GM12878 (cell line): ENCODE data around the gene RAD18. TPM values are rescaled to one million over a fixed set of nuclear protein-coding genes. Genes with fewer than 3 reads are reported as not detected.

Experiments used
- ATAC-seq: fragments of 200-7000 bp; cut with Tn5 transposase; 3 replicates; pipeline ENCODE4 v1.9.1; 2020; ENCODE audit warnings: mild to moderate bottlenecking, moderate library complexity
- BruUV-seq: library from RNA; stranded (reverse); fragments of 400-500 nt; replicated peaks from 2 replicates; lab custom pipeline; 2021; lab: Mats Ljungman, UMichigan
- CTCF ChIA-PET: fragments of 300-600 bp; sonication (Branson Sonifier 250); formaldehyde crosslinking; extraction: SDS; loops from one replicate; lab custom pipeline; 2021; ENCODE audit warnings: inconsistent platforms; lab: Yijun Ruan, JAX
- POLR2A ChIA-PET: fragments of 350-600 bp; formaldehyde crosslinking; extraction: SDS; loops from one replicate; lab custom pipeline; 2021; ENCODE audit warnings: inconsistent platforms; lab: Charles Lee
- RAD21 ChIA-PET: fragments of 300-600 bp; sonication (Branson Sonifier 250); formaldehyde crosslinking; loops from one replicate; lab custom pipeline; 2023; ENCODE audit warnings: antibody characterized with exemption; ENCODE audit not compliant: unreplicated experiment; lab: Charles Lee
- SMC1A ChIA-PET: fragments of 300-600 bp; sonication (Branson Sonifier 250); formaldehyde crosslinking; loops from one replicate; lab custom pipeline; 2023; ENCODE audit not compliant: unreplicated experiment, uncharacterized antibody; lab: Charles Lee
- DNase-seq: peaks from one replicate; pipeline ENCODE4 v3.0.0-alpha.2; 2011; ENCODE audit warnings: low read depth, low spot score
- FAIRE-seq: peaks from 3 replicates; lab custom pipeline; 2011; peaks lifted over from hg19 to GRCh38; lab: Jason Lieb, UNC
- H2AFZ ChIP-seq: 2 replicates; pipeline ENCODE4 v1.6.0; 2011; ENCODE audit warnings: low read depth, low read length, control low read depth; ENCODE audit not compliant: control insufficient read depth
- H3K27ac ChIP-seq: 2 replicates; pipeline ENCODE4 v1.5.1; 2011; ENCODE audit warnings: control low read depth; ENCODE audit not compliant: control insufficient read depth, insufficient read depth
- H3K27me3 ChIP-seq, 2 experiments: replicated peaks in 1 of 2; 2 replicates each; pipeline versions ENCODE4 v1.6.0 to v1.6.1; 2011; ENCODE audit warnings: low read length in 1 of 2; ENCODE audit not compliant: control insufficient read depth in 2 of 2, insufficient read depth in 2 of 2
- H3K36me3 ChIP-seq, 2 experiments: 2 replicates each; pipeline ENCODE4 v1.5.1; 2011; ENCODE audit warnings: low read length in 1 of 2; ENCODE audit not compliant: control insufficient read depth in 2 of 2, insufficient read depth in 2 of 2
- H3K4me1 ChIP-seq: 2 replicates; pipeline ENCODE4 v1.6.1; 2011; ENCODE audit warnings: mild to moderate bottlenecking, low read length, moderate library complexity, mixed read lengths; ENCODE audit not compliant: control insufficient read depth, insufficient read depth
- H3K4me2 ChIP-seq: 2 replicates; pipeline ENCODE4 v1.6.0; 2011; ENCODE audit warnings: control low read depth; ENCODE audit not compliant: control insufficient read depth, insufficient read depth
- H3K4me3 ChIP-seq: fragments of 200-600 bp; sonication (generic); 2 replicates; pipeline ENCODE4 v1.5.1; 2016
- H3K79me2 ChIP-seq: 2 replicates; pipeline ENCODE4 v1.6.0; 2011; ENCODE audit warnings: low read length; ENCODE audit not compliant: control insufficient read depth, insufficient read depth
- H3K9ac ChIP-seq: 2 replicates; pipeline ENCODE4 v1.8.0; 2011; ENCODE audit warnings: low read length, control low read depth, mixed read lengths; ENCODE audit not compliant: control insufficient read depth, insufficient read depth
- H3K9me3 ChIP-seq: replicated peaks from 3 replicates; pipeline ENCODE4 v1.5.1; 2011; ENCODE audit warnings: mild to moderate bottlenecking, low read length; ENCODE audit not compliant: control insufficient read depth, insufficient read depth
- H4K20me1 ChIP-seq: 2 replicates; pipeline ENCODE4 v1.6.0; 2011; ENCODE audit not compliant: control insufficient read depth, insufficient read depth
- BCL11A ChIP-seq: IDR thresholded peaks from 2 replicates; pipeline ENCODE4 v1.6.1; 2011; ENCODE audit warnings: low read depth, low read length
- EZH2 ChIP-seq: IDR thresholded peaks from 2 replicates; pipeline ENCODE4 v1.6.1; 2012; ENCODE audit warnings: low read depth, mild to moderate bottlenecking, control low read depth, inconsistent platforms, low read length, borderline replicate concordance; ENCODE audit not compliant: control insufficient read depth
- MYB ChIP-seq: fragments of 150-350 bp; IDR thresholded peaks from 2 replicates; pipeline ENCODE4 v1.6.1; 2014; ENCODE audit warnings: mild to moderate bottlenecking, low read depth, low read length, borderline replicate concordance
- NR2C1 ChIP-seq: fragments of 450-650 bp; IDR thresholded peaks from 2 replicates; pipeline ENCODE4 v1.6.1; 2017; ENCODE audit warnings: antibody characterized with exemption, mild to moderate bottlenecking, moderate library complexity
- PAX5 ChIP-seq: IDR thresholded peaks from 2 replicates; pipeline ENCODE4 v1.6.1; 2011; ENCODE audit warnings: low read depth, low read length, borderline replicate concordance
- POU2F2 ChIP-seq: IDR thresholded peaks from 3 replicates; pipeline ENCODE4 v1.6.1; 2011; ENCODE audit warnings: low read depth, mild to moderate bottlenecking, low read length, borderline replicate concordance
- USF1 ChIP-seq: IDR thresholded peaks from 2 replicates; pipeline ENCODE4 v1.6.1; 2011; ENCODE audit warnings: borderline replicate concordance, low read depth, mild to moderate bottlenecking, moderate library complexity, mixed read lengths, low read length; ENCODE audit not compliant: insufficient read depth; ENCODE audit errors: extremely low read length
- ZBTB11 ChIP-seq: fragments of 450-650 bp; formaldehyde crosslinking; IDR thresholded peaks from 2 replicates; pipeline ENCODE4 v1.5.0; 2022; ENCODE audit warnings: mild to moderate bottlenecking, missing genetic modification characterization
- WGBS: methylation state at CpG from one replicate; pipeline ENCODE4 v1.1.6; 2016; ENCODE audit warnings: low lambda C conversion rate; ENCODE audit not compliant: insufficient replicate concordance, insufficient coverage; ENCODE audit errors: missing lambda C conversion rate; 5-methylcytosine and 5-hydroxymethylcytosine counted together
- in situ Hi-C: fragments of 300-500 bp; cut with MboI; formaldehyde crosslinking; loops from 9 replicates; pipeline ENCODE4 v1.14.3; 2018; ENCODE audit warnings: mixed read lengths
- intact Hi-C: fragments of 100-400 bp; cut with micrococcal nuclease; formaldehyde crosslinking; loops from one replicate; pipeline ENCODE4 v1.14.2; 2022; ENCODE audit not compliant: unreplicated experiment
- polyA plus RNA-seq, 11 experiments: library from polyadenylated mRNA; depleted of rRNA in 4 of 11; unstranded in 6 of 11; stranded (reverse) in 5 of 11; fragments of >200 nt; fragmentation: Nextera tagmentation in 4 of 11; fragmentation: Illumina TruSeq in 1 of 11; extraction: Ambion mirVana in 4 of 11; extraction: Trizol in 1 of 11; gene quantifications; 1 replicate in 1 of 11; 2 replicates in 10 of 11; pipeline versions ENCODE4 v1.2.1 to v1.2.3, GENCODE V29; 2011 to 2016; ENCODE audit warnings: inconsistent platforms in 2 of 11, missing spikeins in 2 of 11, low read depth in 1 of 11
- total RNA-seq, 4 experiments: library from RNA; depleted of rRNA in 3 of 4; stranded (reverse); fragments of >200 nt in 3 of 4; fragmentation: Illumina TruSeq in 1 of 4; extraction: Trizol in 1 of 4; gene quantifications; 2 replicates each; pipeline versions ENCODE4 v1.2.1 to v1.2.3, GENCODE V29; 2013 to 2021
- TF ChIP-seq, protein P1 (sequence below): fragments of 450-650 bp; IDR thresholded peaks from 2 replicates; pipeline ENCODE4 v1.6.1; 2017; ENCODE audit warnings: mild to moderate bottlenecking, moderate library complexity
- TF ChIP-seq, protein P2 (sequence below): fragments of 450-650 bp; formaldehyde crosslinking; IDR thresholded peaks from 2 replicates; pipeline ENCODE4 v1.4.0; 2020; ENCODE audit warnings: mild to moderate bottlenecking, moderate library complexity

The RAD18 gene
- total and polyA plus RNA-seq, 10 of the 15 experiments (the other 5 are each of a cell fraction or from before 2014, with no cell fraction given) = 8.7 to 38.6 (median 19.2) TPM

DNA sequence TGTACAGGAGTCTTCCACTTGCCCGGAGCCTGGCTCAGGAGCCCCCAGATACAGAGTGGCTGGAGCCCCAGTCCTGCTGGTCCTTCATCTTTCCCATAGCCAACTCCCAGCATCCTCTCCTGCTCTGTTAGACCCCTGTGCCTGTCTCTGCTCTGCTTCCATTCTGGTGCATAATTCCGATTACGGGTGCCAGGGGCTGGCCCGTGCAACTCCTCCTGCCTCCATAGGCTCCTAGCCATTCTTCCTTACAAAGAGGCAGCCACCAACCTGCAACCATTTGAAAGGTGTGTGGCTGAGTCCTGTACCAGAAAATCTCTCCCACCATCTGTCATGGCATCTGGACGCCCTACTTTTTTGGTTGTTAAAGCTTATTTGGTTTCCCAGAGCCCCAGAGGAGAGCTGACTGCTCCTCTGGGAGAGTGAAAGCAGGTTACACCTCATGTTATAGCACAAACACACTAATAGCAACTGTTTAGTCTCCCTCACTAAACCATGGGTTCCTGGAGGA lies 5.2 kb upstream of the RAD18 start:
- DNase-seq (no peak), FAIRE-seq (no peak), ATAC-seq (no peak)
- Histone ChIP-seq H3K36me3 (no peaks in the 10 kb centered on the region), H2AFZ (no peak overlapping the region), H3K4me3 (no peak overlapping the region), H3K4me2 (no peak overlapping the region), H4K20me1 (no peaks in the 10 kb centered on the region), H3K4me1 (no peaks in the 10 kb centered on the region), H3K27ac (no peak overlapping the region), H3K9me3 (no peaks in the 10 kb centered on the region), H3K9ac (no peak overlapping the region), H3K79me2 (no peaks in the 10 kb centered on the region), H3K27me3 (no peaks in the 10 kb centered on the region)
- BruUV-seq = no TSS peak
- ChIA-PET RAD21 (interaction anchor here (1.4 kb wide), 1 partner anchor 334 kb away, joined by 3 read pairs; no protein-coding TSS in a partner anchor), CTCF (interaction anchor here (1.5 to 2.7 kb wide), 4 partner anchors 29 to 334 kb away, joined by 5 to 13 read pairs (median 8); no protein-coding TSS in a partner anchor), POLR2A (no interaction called here), SMC1A (interaction anchor here (1.0 to 2.9 kb wide), 3 partner anchors 20 to 395 kb away, joined by 3 to 25 read pairs (median 3); partner anchors contain the start of gene THUMPD3)
- intact Hi-C loops = no loop called here
- in situ Hi-C loops = no loop called here
- WGBS = 47% methylated on average over 5 of the region's 5 CpGs
- TF ChIP-seq ZBTB11 = no peak
- TF ChIP-seq MYB = no peak
- TF ChIP-seq BCL11A = no peak
- TF ChIP-seq, protein P1, sequence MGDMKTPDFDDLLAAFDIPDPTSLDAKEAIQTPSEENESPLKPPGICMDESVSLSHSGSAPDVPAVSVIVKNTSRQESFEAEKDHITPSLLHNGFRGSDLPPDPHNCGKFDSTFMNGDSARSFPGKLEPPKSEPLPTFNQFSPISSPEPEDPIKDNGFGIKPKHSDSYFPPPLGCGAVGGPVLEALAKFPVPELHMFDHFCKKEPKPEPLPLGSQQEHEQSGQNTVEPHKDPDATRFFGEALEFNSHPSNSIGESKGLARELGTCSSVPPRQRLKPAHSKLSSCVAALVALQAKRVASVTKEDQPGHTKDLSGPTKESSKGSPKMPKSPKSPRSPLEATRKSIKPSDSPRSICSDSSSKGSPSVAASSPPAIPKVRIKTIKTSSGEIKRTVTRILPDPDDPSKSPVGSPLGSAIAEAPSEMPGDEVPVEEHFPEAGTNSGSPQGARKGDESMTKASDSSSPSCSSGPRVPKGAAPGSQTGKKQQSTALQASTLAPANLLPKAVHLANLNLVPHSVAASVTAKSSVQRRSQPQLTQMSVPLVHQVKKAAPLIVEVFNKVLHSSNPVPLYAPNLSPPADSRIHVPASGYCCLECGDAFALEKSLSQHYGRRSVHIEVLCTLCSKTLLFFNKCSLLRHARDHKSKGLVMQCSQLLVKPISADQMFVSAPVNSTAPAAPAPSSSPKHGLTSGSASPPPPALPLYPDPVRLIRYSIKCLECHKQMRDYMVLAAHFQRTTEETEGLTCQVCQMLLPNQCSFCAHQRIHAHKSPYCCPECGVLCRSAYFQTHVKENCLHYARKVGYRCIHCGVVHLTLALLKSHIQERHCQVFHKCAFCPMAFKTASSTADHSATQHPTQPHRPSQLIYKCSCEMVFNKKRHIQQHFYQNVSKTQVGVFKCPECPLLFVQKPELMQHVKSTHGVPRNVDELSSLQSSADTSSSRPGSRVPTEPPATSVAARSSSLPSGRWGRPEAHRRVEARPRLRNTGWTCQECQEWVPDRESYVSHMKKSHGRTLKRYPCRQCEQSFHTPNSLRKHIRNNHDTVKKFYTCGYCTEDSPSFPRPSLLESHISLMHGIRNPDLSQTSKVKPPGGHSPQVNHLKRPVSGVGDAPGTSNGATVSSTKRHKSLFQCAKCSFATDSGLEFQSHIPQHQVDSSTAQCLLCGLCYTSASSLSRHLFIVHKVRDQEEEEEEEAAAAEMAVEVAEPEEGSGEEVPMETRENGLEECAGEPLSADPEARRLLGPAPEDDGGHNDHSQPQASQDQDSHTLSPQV = no peak
- TF ChIP-seq NR2C1 = no peak
- TF ChIP-seq POU2F2 = no peak
- no peak for TF ChIP-seq EZH2
- TF ChIP-seq, protein P2, sequence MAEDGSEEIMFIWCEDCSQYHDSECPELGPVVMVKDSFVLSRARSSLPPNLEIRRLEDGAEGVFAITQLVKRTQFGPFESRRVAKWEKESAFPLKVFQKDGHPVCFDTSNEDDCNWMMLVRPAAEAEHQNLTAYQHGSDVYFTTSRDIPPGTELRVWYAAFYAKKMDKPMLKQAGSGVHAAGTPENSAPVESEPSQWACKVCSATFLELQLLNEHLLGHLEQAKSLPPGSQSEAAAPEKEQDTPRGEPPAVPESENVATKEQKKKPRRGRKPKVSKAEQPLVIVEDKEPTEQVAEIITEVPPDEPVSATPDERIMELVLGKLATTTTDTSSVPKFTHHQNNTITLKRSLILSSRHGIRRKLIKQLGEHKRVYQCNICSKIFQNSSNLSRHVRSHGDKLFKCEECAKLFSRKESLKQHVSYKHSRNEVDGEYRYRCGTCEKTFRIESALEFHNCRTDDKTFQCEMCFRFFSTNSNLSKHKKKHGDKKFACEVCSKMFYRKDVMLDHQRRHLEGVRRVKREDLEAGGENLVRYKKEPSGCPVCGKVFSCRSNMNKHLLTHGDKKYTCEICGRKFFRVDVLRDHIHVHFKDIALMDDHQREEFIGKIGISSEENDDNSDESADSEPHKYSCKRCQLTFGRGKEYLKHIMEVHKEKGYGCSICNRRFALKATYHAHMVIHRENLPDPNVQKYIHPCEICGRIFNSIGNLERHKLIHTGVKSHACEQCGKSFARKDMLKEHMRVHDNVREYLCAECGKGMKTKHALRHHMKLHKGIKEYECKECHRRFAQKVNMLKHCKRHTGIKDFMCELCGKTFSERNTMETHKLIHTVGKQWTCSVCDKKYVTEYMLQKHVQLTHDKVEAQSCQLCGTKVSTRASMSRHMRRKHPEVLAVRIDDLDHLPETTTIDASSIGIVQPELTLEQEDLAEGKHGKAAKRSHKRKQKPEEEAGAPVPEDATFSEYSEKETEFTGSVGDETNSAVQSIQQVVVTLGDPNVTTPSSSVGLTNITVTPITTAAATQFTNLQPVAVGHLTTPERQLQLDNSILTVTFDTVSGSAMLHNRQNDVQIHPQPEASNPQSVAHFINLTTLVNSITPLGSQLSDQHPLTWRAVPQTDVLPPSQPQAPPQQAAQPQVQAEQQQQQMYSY (CRISPR knock-in tag) = no peak
- TF ChIP-seq PAX5 = no peak
- no peak for TF ChIP-seq USF1
